Right kidney (tissue), 1 donor: Measurements from ENCODE around the gene MROH8.
"Not testable (repeated sequence)": the region's sequence is repeated elsewhere in the genome, so short reads cannot be mapped to it uniquely, and the experiment has no call there.

Source experiments
- DNase-seq: peaks from one replicate; pipeline ENCODE4 v3.0.0-alpha.2; 2016

Gene MROH8

DNA sequence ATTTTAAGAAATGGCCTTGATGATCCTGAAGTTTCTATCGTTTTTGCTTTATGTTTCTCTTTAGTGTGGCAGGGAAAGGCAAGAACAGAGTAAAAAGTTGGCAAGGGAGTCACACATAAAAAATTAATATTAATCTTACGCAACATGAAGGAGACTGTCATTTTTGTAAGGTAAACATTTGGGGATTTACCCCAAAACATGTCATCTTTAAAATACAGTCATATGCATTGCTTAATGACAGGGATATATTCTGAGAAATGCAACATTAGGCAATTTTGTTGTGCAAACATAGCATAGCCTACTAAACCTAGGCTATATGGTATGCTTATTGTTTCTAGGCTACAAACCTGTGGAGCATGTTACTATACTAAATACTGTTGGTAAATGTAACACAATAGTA, 88.9 kb downstream of the MROH8 start:
- no peak for DNase-seq

DNA sequence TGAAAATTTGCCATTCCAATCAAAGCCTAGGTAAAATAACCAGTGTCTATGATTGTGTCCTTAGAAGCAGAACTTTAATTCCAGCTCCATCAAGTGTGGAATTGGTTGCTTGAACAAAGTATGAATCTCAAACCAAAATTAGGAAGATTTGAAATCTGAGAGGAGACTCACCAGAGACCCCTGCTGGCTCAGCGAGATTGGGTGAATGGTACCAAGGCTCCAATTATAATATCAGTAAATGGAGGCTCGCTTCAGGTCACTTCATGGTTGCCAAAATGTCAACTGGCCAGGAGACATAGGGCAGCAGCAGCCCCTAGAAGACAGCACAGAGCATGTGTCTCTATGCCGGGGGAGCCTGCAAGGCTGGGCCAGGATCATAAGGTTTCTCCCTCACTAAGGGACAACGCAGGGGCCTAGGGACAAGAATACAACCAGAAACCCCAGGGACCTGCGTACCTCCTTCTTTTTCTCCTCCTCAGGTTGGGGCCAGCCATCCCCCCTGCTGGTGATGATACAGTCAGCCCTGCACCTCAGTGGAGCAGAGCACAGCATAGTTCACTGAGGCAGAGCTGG, 97.5 kb downstream of the MROH8 start:
- no peak for DNase-seq

DNA sequence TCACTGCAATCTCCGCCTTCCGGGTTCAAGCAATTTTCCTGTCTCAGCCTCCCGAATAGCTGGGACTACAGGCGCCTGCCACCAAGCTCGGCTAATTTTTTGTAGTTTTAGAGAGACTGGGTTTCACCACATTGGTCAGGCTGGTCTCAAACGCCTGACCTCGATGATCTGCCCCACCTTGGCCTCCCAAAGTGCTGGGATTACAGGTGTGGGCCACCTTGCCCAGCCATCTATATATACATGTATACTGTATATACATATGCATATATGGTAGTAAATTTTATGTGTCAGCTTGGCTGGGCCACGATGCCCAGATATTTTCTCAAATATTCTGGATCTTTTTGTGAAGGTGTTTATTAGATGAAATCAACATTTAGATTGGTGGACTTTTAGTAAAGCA, 102.3 kb downstream of the MROH8 start:
- no peak for DNase-seq

DNA sequence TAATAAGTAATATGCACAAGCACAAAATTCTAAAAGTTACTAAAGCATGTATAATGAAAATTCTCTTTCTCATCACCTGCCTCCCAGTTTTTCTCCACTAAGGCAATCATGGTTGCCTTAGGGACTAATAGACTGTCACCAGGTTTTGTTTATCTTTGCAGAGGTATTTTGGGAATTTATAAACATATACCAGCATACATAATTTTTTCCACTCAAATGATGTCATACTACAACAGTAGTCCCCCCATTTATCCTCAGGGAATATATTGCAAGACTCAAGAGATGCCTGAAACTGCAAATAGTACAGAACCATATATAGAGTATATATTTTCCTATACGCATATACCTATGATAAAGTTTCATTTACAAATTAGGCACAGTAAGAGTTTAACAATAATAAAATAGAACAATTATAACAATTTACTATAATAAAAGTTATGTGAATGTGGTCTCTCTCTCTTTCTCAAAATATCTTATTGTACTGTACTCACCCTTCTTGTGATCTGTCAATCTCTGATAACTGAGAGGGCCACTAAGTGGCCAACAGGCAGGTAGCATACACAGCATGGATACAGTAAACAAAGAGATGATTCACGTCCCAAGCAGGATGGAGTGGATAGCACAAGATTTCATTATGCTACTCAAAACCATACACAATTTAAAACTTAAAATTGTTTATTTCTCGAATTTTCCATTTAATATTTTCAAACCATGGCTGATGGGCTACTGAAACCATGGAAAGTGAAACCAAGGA, 103.2 kb downstream of the MROH8 start:
- no peak for DNase-seq

DNA sequence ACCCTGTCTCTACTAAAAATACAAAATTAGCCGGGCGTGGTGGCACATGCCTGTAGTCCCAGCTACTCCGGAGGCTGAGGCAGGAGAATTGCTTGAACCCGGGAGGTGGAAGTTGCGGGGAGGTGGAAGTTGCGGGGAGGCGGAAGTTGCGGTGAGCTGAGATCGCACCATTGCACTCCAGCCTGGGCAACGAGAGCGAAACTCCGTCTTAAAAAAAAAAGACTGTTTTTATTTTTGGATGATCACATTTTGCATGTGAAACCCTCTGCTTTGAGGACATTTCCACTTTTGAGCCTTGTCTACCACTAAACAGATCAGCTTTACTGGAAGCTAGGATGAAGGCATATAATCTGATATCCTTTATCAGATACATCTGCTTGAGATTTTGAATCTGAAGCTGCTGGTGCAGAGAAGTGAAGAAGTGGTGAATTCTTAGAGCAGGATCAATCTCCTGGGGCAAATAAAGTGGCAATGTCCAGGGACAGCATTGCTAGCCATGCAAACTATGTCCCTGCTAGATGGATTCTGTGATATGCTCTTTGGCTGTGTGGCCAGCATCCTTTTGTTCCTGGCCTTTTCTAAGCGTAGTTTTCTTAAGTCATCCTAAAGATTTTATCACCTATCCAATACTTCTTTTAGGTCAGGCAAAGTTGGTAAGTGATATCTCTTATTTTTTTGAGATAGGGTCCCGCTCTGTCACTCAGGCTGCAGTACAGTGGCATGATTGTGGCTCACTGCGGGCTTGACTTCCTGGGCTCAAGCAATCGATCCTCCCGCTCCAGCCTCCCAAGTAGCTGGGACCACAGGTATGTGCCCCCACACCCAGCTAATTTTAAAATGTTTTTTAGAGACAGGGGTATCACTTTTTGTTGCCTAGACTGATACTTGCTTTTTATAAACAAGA, 106.8 kb downstream of the MROH8 start:
- DNase-seq, result no peak

DNA sequence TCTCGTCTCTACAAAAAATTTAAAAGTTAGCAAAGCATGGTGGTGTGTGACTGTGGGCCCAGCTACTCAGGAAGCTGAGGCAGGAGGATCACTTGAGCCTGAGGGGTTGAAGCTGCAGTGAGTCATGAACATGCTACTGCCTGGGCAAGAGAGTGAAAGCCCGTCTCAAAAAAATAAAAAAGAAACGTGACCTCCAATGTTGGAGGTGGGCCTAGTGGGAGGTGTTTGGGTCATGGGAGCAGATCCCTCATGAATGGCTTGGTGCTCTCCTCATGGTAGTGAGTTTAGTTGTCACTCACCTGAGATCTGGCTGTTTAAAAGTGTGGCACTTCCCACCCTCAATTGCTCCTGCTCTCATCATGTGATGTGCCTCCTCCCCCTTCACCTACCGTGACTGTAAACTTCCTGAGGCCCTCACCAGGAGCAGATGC, 107.9 kb downstream of the MROH8 start:
- no peak for DNase-seq

DNA sequence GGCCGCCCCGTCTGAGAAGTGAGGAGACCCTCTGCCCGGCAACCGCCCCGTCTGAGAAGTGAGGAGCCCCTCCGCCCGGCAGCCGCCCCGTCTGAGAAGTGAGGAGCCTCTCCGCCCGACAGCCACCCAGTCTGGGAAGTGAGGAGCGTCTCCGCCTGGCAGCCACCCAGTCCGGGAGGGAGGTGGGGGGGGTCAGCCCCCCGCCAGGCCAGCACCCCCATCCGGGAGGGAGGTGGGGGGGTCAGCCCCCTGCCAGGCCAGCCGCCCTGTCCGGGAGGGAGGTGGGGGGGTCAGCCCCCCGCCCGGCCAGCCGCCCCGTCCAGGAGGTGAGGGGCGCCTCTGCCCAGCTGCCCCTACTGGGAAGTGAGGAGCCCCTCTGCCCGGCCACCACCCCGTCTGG, 109.8 kb downstream of the MROH8 start:
- not testable (repeated sequence) for DNase-seq

DNA sequence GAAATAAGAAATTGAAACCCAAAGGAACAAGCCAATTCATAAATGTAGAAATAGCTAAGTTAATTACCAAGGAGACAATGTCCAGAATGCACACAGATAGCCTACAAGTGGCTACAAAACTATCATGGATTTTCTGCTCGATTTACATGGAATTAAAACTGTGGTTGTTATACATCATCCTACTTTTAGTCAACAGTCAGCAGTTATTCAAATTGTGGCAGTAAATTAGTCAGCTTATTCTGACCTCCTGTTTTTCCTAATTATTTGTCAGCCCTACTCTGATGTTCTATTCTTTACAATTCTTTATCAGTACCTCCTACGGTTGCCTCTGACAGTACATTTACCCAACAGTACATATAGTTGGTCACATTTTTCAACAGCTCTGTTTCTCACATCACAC, 113.2 kb downstream of the MROH8 start:
- DNase-seq, result no peak

DNA sequence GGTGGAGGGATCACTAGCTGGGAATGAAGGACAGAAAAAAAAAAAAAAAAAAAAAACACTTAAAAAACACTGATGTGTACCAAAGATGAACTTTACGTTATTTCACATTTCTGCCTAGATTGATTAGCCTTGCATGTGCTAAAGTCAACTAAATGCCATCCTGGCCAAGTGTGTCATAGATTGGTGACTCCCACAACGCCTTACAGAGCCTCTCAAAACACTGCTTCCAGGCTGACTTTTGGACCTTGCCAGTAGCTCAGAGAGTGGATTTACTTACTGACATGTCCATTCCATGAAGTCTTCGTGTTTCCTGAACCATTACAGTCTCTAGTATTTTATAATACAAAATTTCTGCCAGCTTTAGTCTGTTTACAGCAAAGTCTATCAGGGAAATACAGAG, 124.1 kb downstream of the MROH8 start:
- no peak for DNase-seq

DNA sequence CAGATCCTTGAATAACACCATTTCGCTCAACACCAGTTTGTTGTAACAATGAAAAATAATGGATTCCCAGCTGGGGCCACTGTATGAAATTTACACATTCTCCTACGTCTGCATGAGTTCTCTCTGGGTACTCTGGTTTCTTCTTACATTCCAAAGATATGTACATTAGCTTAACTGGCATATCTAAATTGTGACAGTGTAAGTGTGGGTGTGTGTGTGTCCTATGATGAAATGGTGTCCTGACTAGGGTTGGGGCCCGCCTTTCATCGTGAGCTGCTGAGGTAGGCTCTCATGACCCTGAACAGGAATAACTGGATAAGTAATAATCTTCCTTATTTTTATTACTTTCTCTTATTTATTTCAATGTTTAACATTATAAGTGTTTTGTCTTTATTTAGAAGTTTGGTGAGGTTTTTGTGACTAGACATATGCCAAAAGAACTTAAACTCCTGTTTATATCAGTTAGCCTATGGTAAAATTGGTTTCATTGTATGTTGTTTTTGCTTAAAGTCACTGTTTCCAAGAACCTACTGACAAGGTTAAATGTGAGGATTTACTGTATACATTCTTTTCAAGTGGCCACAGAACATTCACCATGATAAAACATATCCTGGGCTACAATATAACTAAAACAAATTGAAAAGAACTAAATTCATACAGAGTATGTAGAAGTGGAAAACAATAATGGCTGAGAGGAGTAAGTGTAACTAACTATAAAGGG, 126.0 kb downstream of the MROH8 start:
- DNase-seq, result no peak
